ENCODE results near the gene KCTD5. TPM values are rescaled to one million over a fixed set of nuclear protein-coding genes. Genes with fewer than 3 reads are reported as not detected.

KCTD5 gene
- total and polyA plus RNA-seq, 10 of the 15 experiments (the other 5 are each of a cell fraction or from before 2014, with no cell fraction given): 0.58 to 56.4 (median 37.3) TPM

- TF ChIP-seq MYC (IDR thresholded peaks at IDR 0.05; ENCODE audit: insufficient read depth, insufficient read length, insufficient replicate concordance, low read length, severe bottlenecking) (no peak), BCL3 (IDR thresholded peaks at IDR 0.05; ENCODE audit: borderline replicate concordance, insufficient read depth, low read depth, low read length, poor library complexity, severe bottlenecking) (no peak), TCF3 (IDR thresholded peaks at IDR 0.05; ENCODE audit: borderline replicate concordance, insufficient read depth, low read depth, low read length) (no peak), NFXL1 (IDR thresholded peaks at IDR 0.05; ENCODE audit: borderline replicate concordance) (no peak), CTCF (IDR thresholded peaks at IDR 0.05 in 2 of 3, conservative IDR thresholded peaks at IDR 0.05 in 1 of 3; ENCODE audit: control insufficient read depth in 2 of 3, extremely low read depth in 1 of 3, insufficient read depth in 1 of 3, low read depth in 3 of 3, low read length in 3 of 3) (no peak), NFIC (IDR thresholded peaks at IDR 0.05; ENCODE audit: low read depth, low read length) (no peak), USF2 (IDR thresholded peaks at IDR 0.05; ENCODE audit: borderline replicate concordance, low read depth, low read length) (no peak), CREM (IDR thresholded peaks at IDR 0.05; ENCODE audit: low read depth) (no peak), IRF4 (IDR thresholded peaks at IDR 0.05; ENCODE audit: low read depth, low read length) (no peak), KDM1A (IDR thresholded peaks at IDR 0.05; ENCODE audit: borderline replicate concordance) (no peak), PAX5 (IDR thresholded peaks at IDR 0.05; ENCODE audit: borderline replicate concordance, low read depth, low read length) (no peak), RCOR1 (conservative IDR thresholded peaks at IDR 0.05; ENCODE audit: low read depth, low read length) (no peak), STAT3 (IDR thresholded peaks at IDR 0.05; ENCODE audit: low read depth, low read length) (no peak), POLR2A (IDR thresholded peaks at IDR 0.05; ENCODE audit: low read depth, low read length) (no peak), TAF1 (IDR thresholded peaks at IDR 0.05; ENCODE audit: borderline replicate concordance, low read depth, low read length) (no peak), SMAD1 (IDR thresholded peaks at IDR 0.05; ENCODE audit: low read depth, partially characterized antibody) (no peak), MTA2 (IDR thresholded peaks at IDR 0.05; ENCODE audit: low read depth) (no peak)
- Histone ChIP-seq H3K36me3 (ENCODE audit: control insufficient read depth in 2 of 2, insufficient read depth in 2 of 2, low read length in 1 of 2) (peaks cover 6 to 9% of the 10 kb centered on the region in 2 experiments), H3K79me2 (ENCODE audit: control insufficient read depth, insufficient read depth, low read length) (no peaks in the 10 kb centered on the region), H2AFZ (ENCODE audit: control insufficient read depth, low read depth, low read length) (no peak overlapping the region), H3K9me3 (replicated peaks; ENCODE audit: control insufficient read depth, insufficient read depth, low read length) (no peaks in the 10 kb centered on the region), H3K4me3 (no peak overlapping the region), H3K4me1 (ENCODE audit: control insufficient read depth, insufficient read depth, low read length) (no peaks in the 10 kb centered on the region), H3K27me3 (replicated peaks in 1 of 2; ENCODE audit: control insufficient read depth in 2 of 2, insufficient read depth in 2 of 2, low read length in 1 of 2) (no peaks in the 10 kb centered on the region), H3K4me2 (ENCODE audit: control insufficient read depth, insufficient read depth) (no peak overlapping the region), H3K9ac (ENCODE audit: control insufficient read depth, insufficient read depth, low read length) (no peak overlapping the region), H3K27ac (ENCODE audit: control insufficient read depth, insufficient read depth) (no peak overlapping the region), H4K20me1 (ENCODE audit: control insufficient read depth, insufficient read depth) (no peaks in the 10 kb centered on the region)
- no peak for ATAC-seq
- FAIRE-seq: no peak
- no peak for DNase-seq (ENCODE audit: low read depth, low spot score)
- ChIA-PET CTCF (no interaction called here), RAD21 (ENCODE audit: unreplicated experiment) (no interaction called here), SMC1A (ENCODE audit: uncharacterized antibody, unreplicated experiment) (no interaction called here), POLR2A (no interaction called here)
- 54% methylated on average over 22 of the region's 22 CpGs for WGBS (ENCODE audit: insufficient coverage, insufficient replicate concordance, low lambda C conversion rate, missing lambda C conversion rate)
- in situ Hi-C loops (cut with MboI): no loop called here
- BruUV-seq (replicated peaks): no TSS peak
- intact Hi-C loops (cut with micrococcal nuclease; ENCODE audit: unreplicated experiment): no loop called here
These were observed 29.2 kb downstream of the KCTD5 start for GRCh38 chr16:2711370-2712062.

Data from GM12878 (cell line).